Smooth muscle cell (in vitro differentiated cells): Measurements from ENCODE around the gene ROCK2. TPM values are rescaled to one million over a fixed set of nuclear protein-coding genes. Genes with fewer than 3 reads are reported as not detected.
A peak's percentile ranks its signal among the peaks of the same experiment; 100 is the strongest.

Source experiments
- DNase-seq: peaks from one replicate; lab custom pipeline; 2025; ENCODE audit not compliant: unreplicated experiment; lab: John Stamatoyannopoulos, UW
- H2AFZ ChIP-seq: fragments of 200-600 bp; sonication (generic); 2 replicates; pipeline ENCODE4 v1.6.0; 2016; ENCODE audit warnings: antibody characterized with exemption, low read depth, mild to moderate bottlenecking
- H3F3A ChIP-seq: fragments of 200-600 bp; sonication (generic); 2 replicates; pipeline ENCODE4 v1.6.0; 2017; ENCODE audit warnings: antibody characterized with exemption, low read depth
- H3K27ac ChIP-seq: fragments of 200-600 bp; sonication (generic); 2 replicates; pipeline ENCODE4 v1.5.1; 2016; ENCODE audit warnings: low read depth, mild to moderate bottlenecking
- H3K27me3 ChIP-seq: fragments of 200-600 bp; sonication (generic); 2 replicates; pipeline ENCODE4 v1.6.1; 2016; ENCODE audit warnings: low read depth, mild to moderate bottlenecking
- H3K36me3 ChIP-seq: fragments of 200-600 bp; sonication (generic); 2 replicates; pipeline ENCODE4 v1.5.1; 2016; ENCODE audit warnings: low read depth
- H3K4me1 ChIP-seq: fragments of 200-600 bp; sonication (generic); 2 replicates; pipeline ENCODE4 v1.5.1; 2016; ENCODE audit warnings: low read depth
- H3K4me2 ChIP-seq: fragments of 200-600 bp; sonication (generic); 2 replicates; pipeline ENCODE4 v1.6.0; 2016; ENCODE audit warnings: mild to moderate bottlenecking
- H3K4me3 ChIP-seq: fragments of 200-600 bp; sonication (generic); 2 replicates; pipeline ENCODE4 v1.5.1; 2016; ENCODE audit warnings: mild to moderate bottlenecking
- H3K79me2 ChIP-seq: fragments of 200-600 bp; sonication (generic); 2 replicates; pipeline ENCODE4 v1.6.0; 2016; ENCODE audit warnings: low read depth, mild to moderate bottlenecking
- H3K9ac ChIP-seq: fragments of 200-600 bp; sonication (generic); 2 replicates; pipeline ENCODE4 v1.6.0; 2016; ENCODE audit warnings: low read depth
- H3K9me3 ChIP-seq: fragments of 200-600 bp; sonication (generic); replicated peaks from 2 replicates; pipeline ENCODE4 v1.5.1; 2016; ENCODE audit warnings: low read depth
- H4K20me1 ChIP-seq: fragments of 200-600 bp; sonication (generic); 2 replicates; pipeline ENCODE4 v1.6.0; 2016; ENCODE audit warnings: low read depth
- WGBS: methylation state at CpG from one replicate; pipeline ENCODE4 v1.1.7; 2016; ENCODE audit warnings: low lambda C conversion rate; 5-methylcytosine and 5-hydroxymethylcytosine counted together
- polyA plus RNA-seq: library from polyadenylated mRNA; unstranded; fragments of >200 nt; fragmentation: Nextera tagmentation; extraction: Ambion mirVana; gene quantifications from 2 replicates; pipeline ENCODE4 v1.2.1, GENCODE V29; 2016
- total RNA-seq: library from RNA; depleted of rRNA; stranded (reverse); fragments of >200 nt; gene quantifications from 2 replicates; pipeline ENCODE4 v1.2.3, GENCODE V29; 2014
- TF ChIP-seq, protein P1 (sequence below): fragments of 200-600 bp; sonication (generic); IDR thresholded peaks from 2 replicates; pipeline ENCODE4 v1.5.1; 2017; ENCODE audit warnings: borderline replicate concordance, mild to moderate bottlenecking, antibody characterized with exemption; ENCODE audit not compliant: insufficient read depth, poor library complexity, severe bottlenecking

Gene ROCK2
- total and polyA plus RNA-seq, 2 experiments from 2014 or later = 27.2 to 45.5 TPM

- 96% methylated on average over 3 of the region's 3 CpGs for WGBS
- no peak overlapping the region for H3K9ac ChIP-seq
- no peaks in the 10 kb centered on the region for H3K4me1 ChIP-seq
- H3K4me2 ChIP-seq = peak overlapping the region; percentile 27
- H3K79me2 ChIP-seq = no peaks in the 10 kb centered on the region
- H3K36me3 ChIP-seq = peaks cover 26% of the 10 kb centered on the region
- TF ChIP-seq, protein P1, sequence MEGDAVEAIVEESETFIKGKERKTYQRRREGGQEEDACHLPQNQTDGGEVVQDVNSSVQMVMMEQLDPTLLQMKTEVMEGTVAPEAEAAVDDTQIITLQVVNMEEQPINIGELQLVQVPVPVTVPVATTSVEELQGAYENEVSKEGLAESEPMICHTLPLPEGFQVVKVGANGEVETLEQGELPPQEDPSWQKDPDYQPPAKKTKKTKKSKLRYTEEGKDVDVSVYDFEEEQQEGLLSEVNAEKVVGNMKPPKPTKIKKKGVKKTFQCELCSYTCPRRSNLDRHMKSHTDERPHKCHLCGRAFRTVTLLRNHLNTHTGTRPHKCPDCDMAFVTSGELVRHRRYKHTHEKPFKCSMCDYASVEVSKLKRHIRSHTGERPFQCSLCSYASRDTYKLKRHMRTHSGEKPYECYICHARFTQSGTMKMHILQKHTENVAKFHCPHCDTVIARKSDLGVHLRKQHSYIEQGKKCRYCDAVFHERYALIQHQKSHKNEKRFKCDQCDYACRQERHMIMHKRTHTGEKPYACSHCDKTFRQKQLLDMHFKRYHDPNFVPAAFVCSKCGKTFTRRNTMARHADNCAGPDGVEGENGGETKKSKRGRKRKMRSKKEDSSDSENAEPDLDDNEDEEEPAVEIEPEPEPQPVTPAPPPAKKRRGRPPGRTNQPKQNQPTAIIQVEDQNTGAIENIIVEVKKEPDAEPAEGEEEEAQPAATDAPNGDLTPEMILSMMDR = no peak
- no peaks in the 10 kb centered on the region for H3K27me3 ChIP-seq
- H3K4me3 ChIP-seq = no peak overlapping the region
- H3F3A ChIP-seq = no peaks in the 10 kb centered on the region
- no peaks in the 10 kb centered on the region for H3K9me3 ChIP-seq
- DNase-seq = no peak
- peak overlapping the region; percentile 73 for H3K27ac ChIP-seq
- H2AFZ ChIP-seq = no peak overlapping the region
- H4K20me1 ChIP-seq = peaks cover 8% of the 10 kb centered on the region
Observed at GRCh38 chr2:11215407-11215806, 129.0 kb downstream of the ROCK2 start.

DNA sequence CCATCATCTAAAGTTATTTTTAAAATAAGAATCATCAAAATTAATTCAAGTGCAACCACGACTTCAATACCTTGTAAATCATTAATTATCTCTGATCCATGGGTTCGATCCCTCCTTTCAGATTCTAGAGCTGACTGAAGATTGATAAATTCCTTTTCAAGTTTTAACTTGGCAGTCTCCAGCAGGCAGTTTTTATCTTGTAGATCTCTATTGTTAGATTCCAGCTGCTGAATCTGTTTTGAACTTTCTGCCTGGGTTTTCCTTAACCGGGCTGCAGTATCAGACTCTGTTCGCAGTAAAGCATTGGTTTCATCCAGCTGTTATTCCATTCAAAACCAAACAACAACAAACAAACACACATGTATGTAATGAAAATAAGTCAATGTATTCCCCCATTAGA is 129.7 kb downstream of the ROCK2 start:
- no peaks in the 10 kb centered on the region for H3K9me3 ChIP-seq
- no peak for DNase-seq

GRCh38 chr2:11213975-11214374 is 130.5 kb downstream of the ROCK2 start:
- no peaks in the 10 kb centered on the region for H3K27me3 ChIP-seq
- no peak overlapping the region for H3K4me2 ChIP-seq
- H3K9me3 ChIP-seq = no peaks in the 10 kb centered on the region
- TF ChIP-seq, protein P1 = no peak
- no peak overlapping the region for H3K9ac ChIP-seq
- H3F3A ChIP-seq = no peaks in the 10 kb centered on the region
- H3K79me2 ChIP-seq = no peaks in the 10 kb centered on the region
- H2AFZ ChIP-seq = no peak overlapping the region
- H3K4me1 ChIP-seq = no peaks in the 10 kb centered on the region
- no peak for DNase-seq
- WGBS = 100% methylated on average over 1 of the region's 1 CpG
- H3K36me3 ChIP-seq = peaks cover 36% of the 10 kb centered on the region
- H3K27ac ChIP-seq = no peak overlapping the region
- H4K20me1 ChIP-seq = peaks cover 11% of the 10 kb centered on the region
- H3K4me3 ChIP-seq = no peak overlapping the region

More for the DNA sequence above, 129.7 kb downstream of the ROCK2 start:
- no peaks in the 10 kb centered on the region for H3F3A ChIP-seq
- H2AFZ ChIP-seq = no peak overlapping the region
- TF ChIP-seq, protein P1 = no peak
- peaks cover 11% of the 10 kb centered on the region for H4K20me1 ChIP-seq
- H3K9ac ChIP-seq = no peak overlapping the region
- no peak overlapping the region for H3K4me2 ChIP-seq
- 89% methylated on average over 4 of the region's 4 CpGs for WGBS
- no peaks in the 10 kb centered on the region for H3K4me1 ChIP-seq
- no peaks in the 10 kb centered on the region for H3K79me2 ChIP-seq
- H3K4me3 ChIP-seq = no peak overlapping the region
- no peaks in the 10 kb centered on the region for H3K27me3 ChIP-seq
- H3K36me3 ChIP-seq = peaks cover 31% of the 10 kb centered on the region
- H3K27ac ChIP-seq = peak overlapping the region; percentile 73

GRCh38 chr2:11213090-11213638 is 131.3 kb downstream of the ROCK2 start:
- no peaks in the 10 kb centered on the region for H3K4me1 ChIP-seq
- no peaks in the 10 kb centered on the region for H3K79me2 ChIP-seq
- H3K9me3 ChIP-seq = no peaks in the 10 kb centered on the region
- H4K20me1 ChIP-seq = peaks cover 11% of the 10 kb centered on the region
- H3F3A ChIP-seq = no peaks in the 10 kb centered on the region
- no peak overlapping the region for H2AFZ ChIP-seq
- no peak overlapping the region for H3K9ac ChIP-seq
- H3K4me3 ChIP-seq = no peak overlapping the region
- no peaks in the 10 kb centered on the region for H3K27me3 ChIP-seq
- H3K4me2 ChIP-seq = no peak overlapping the region
- TF ChIP-seq, protein P1 = no peak
- no peak for DNase-seq
- WGBS = 89% methylated on average over 5 of the region's 5 CpGs
- no peak overlapping the region for H3K27ac ChIP-seq
- peaks cover 37% of the 10 kb centered on the region for H3K36me3 ChIP-seq
